K562 (cell line): ENCODE measurements around the gene BANK1.

Experiments
- ELF1 ChIP-seq: fragments of 200-800 bp; sonication (Bioruptor generic); IDR thresholded peaks from 2 replicates; pipeline ENCODE4 v1.6.1; 2016; ENCODE audit warnings: missing genetic modification characterization, missing compliant biosample characterization
- FOS ChIP-seq: IDR thresholded peaks from 3 replicates; pipeline ENCODE4 v1.6.1; 2011; ENCODE audit not compliant: insufficient read length; ENCODE audit errors: extremely low read depth
- HCFC1 ChIP-seq: IDR thresholded peaks from 2 replicates; pipeline ENCODE4 v1.6.1; 2012; ENCODE audit warnings: low read depth, low read length, improper control_type of control experiment
- HDAC8 ChIP-seq: fragments of 450-650 bp; IDR thresholded peaks from 2 replicates; pipeline ENCODE4 v1.6.1; 2016; ENCODE audit warnings: mild to moderate bottlenecking, missing genetic modification characterization, moderate library complexity, missing compliant biosample characterization
- NFE2 ChIP-seq: IDR thresholded peaks from 2 replicates; pipeline ENCODE4 v1.6.1; 2014; ENCODE audit warnings: antibody characterized with exemption, low read depth
- SMARCC2 ChIP-seq: fragments of 450-650 bp; IDR thresholded peaks from 2 replicates; pipeline ENCODE4 v1.6.1; 2017; ENCODE audit warnings: antibody characterized with exemption, moderate library complexity, mild to moderate bottlenecking, low read depth
- TAF7 ChIP-seq: fragments of 450-650 bp; IDR thresholded peaks from 2 replicates; pipeline ENCODE4 v1.6.1; 2016; ENCODE audit warnings: missing genetic modification characterization, missing compliant biosample characterization
- TEAD2 ChIP-seq: fragments of 450-650 bp; IDR thresholded peaks from 2 replicates; pipeline ENCODE4 v1.6.1; 2016; ENCODE audit warnings: missing genetic modification characterization, control low read depth, missing compliant biosample characterization
- U2AF2 ChIP-seq: fragments of 200-400 bp; formaldehyde crosslinking; optimal IDR thresholded peaks from 2 replicates; pipeline ENCODE3; 2017; ENCODE audit warnings: low read depth, mild to moderate bottlenecking, low read length
- ZNF830 ChIP-seq: fragments of 250-450 bp; sonication (Bioruptor Pico); IDR thresholded peaks from 2 replicates; pipeline ENCODE4 v1.5.0; 2021; ENCODE audit warnings: mild to moderate bottlenecking
- TF ChIP-seq, protein P1 (sequence below), 3 experiments: IDR thresholded peaks in 2 of 3; conservative IDR thresholded peaks in 1 of 3; 2 replicates each; pipeline ENCODE4 v1.5.1; 2011 to 2012; ENCODE audit warnings: low read length in 3 of 3, mild to moderate bottlenecking in 3 of 3, control low read depth in 2 of 3, improper control_type of control experiment in 1 of 3, inconsistent platforms in 1 of 3, low read depth in 1 of 3, mixed read lengths in 1 of 3, moderate library complexity in 1 of 3; ENCODE audit not compliant: insufficient read depth in 2 of 3
- TF ChIP-seq, protein P2 (sequence below): sonication (generic); formaldehyde crosslinking; IDR thresholded peaks from 2 replicates; pipeline ENCODE4 v1.8.0; 2022; ENCODE audit warnings: mild to moderate bottlenecking, missing genetic modification reagents

DNA sequence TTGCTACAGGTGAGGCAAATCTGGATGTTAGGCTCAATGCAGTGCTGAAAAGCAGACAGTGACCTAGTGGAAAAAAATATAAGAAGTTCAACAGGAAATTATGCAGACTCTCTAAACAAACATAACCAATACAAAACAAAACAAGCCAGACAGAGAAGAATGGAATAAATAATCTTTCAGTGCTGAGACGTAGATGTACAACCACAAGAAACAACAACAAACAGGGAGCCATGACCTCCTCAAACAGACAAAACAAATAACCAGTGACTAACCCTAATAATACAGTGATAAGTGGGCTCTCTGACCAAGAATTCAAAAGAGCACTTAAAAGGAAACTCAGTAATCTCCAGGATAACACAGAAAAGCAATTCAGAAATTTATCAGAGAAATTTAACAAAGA, 315.5 kb downstream of the BANK1 start:
- TF ChIP-seq, protein P1, sequence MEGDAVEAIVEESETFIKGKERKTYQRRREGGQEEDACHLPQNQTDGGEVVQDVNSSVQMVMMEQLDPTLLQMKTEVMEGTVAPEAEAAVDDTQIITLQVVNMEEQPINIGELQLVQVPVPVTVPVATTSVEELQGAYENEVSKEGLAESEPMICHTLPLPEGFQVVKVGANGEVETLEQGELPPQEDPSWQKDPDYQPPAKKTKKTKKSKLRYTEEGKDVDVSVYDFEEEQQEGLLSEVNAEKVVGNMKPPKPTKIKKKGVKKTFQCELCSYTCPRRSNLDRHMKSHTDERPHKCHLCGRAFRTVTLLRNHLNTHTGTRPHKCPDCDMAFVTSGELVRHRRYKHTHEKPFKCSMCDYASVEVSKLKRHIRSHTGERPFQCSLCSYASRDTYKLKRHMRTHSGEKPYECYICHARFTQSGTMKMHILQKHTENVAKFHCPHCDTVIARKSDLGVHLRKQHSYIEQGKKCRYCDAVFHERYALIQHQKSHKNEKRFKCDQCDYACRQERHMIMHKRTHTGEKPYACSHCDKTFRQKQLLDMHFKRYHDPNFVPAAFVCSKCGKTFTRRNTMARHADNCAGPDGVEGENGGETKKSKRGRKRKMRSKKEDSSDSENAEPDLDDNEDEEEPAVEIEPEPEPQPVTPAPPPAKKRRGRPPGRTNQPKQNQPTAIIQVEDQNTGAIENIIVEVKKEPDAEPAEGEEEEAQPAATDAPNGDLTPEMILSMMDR (IDR thresholded peaks at IDR 0.05 in 2 of 3, conservative IDR thresholded peaks at IDR 0.05 in 1 of 3; ENCODE audit: insufficient read depth in 2 of 3, low read depth in 1 of 3, low read length in 3 of 3), result no peak
- TF ChIP-seq, protein P2, sequence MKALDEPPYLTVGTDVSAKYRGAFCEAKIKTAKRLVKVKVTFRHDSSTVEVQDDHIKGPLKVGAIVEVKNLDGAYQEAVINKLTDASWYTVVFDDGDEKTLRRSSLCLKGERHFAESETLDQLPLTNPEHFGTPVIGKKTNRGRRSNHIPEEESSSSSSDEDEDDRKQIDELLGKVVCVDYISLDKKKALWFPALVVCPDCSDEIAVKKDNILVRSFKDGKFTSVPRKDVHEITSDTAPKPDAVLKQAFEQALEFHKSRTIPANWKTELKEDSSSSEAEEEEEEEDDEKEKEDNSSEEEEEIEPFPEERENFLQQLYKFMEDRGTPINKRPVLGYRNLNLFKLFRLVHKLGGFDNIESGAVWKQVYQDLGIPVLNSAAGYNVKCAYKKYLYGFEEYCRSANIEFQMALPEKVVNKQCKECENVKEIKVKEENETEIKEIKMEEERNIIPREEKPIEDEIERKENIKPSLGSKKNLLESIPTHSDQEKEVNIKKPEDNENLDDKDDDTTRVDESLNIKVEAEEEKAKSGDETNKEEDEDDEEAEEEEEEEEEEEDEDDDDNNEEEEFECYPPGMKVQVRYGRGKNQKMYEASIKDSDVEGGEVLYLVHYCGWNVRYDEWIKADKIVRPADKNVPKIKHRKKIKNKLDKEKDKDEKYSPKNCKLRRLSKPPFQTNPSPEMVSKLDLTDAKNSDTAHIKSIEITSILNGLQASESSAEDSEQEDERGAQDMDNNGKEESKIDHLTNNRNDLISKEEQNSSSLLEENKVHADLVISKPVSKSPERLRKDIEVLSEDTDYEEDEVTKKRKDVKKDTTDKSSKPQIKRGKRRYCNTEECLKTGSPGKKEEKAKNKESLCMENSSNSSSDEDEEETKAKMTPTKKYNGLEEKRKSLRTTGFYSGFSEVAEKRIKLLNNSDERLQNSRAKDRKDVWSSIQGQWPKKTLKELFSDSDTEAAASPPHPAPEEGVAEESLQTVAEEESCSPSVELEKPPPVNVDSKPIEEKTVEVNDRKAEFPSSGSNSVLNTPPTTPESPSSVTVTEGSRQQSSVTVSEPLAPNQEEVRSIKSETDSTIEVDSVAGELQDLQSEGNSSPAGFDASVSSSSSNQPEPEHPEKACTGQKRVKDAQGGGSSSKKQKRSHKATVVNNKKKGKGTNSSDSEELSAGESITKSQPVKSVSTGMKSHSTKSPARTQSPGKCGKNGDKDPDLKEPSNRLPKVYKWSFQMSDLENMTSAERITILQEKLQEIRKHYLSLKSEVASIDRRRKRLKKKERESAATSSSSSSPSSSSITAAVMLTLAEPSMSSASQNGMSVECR (CRISPR knock-in tag), result no peak
- TF ChIP-seq TAF7 (no peak), HCFC1 (no peak), HDAC8 (tag) (no peak), TEAD2 (tag) (no peak), NFE2 (no peak), SMARCC2 (no peak), U2AF2 (no peak), ZNF830 (CRISPR knock-in tag) (no peak), FOS (no peak), ELF1 (no peak)
